ENCODE results near the gene SIRPG. TPM values are rescaled to one million over a fixed set of nuclear protein-coding genes. Genes with fewer than 3 reads are reported as not detected.

The SIRPG gene
- total RNA-seq, 1 experiment from 2014 or later: not detected

DNA sequence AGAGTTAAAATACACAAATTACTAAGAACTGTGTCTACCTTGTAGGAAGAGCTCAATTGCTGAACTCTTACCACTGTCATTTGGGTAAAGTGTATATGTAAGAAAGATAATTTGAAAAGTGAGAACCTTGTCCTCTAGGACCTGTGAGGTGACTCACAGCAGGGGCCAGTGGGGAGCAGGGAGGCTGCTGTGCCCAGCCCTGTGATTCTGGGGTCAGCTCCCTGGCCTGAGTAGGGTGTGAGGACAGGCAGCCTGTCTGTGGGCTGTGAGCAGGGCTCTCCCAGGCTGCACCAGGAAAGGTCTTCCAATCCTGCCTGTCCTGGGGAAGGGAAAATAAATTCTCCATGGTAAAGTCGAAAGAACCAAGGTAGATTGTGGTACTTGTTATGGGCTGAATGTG lies 27.3 kb upstream of the SIRPG start:
- H2BK12ac ChIP-seq (ENCODE audit: insufficient read length, low read depth, low read length): no peak overlapping the region
- H3K36me3 Mint-ChIP-seq (ENCODE audit: insufficient read depth in 1 of 3, low read depth in 3 of 3): no peaks in the 10 kb centered on the region; a peak in 2 of 7 replicates
- WGBS (ENCODE audit: extremely low coverage, insufficient read length, low lambda C conversion rate): no CpG with 5 or more reads among the region's 1 CpG

More for the DNA sequence above, 27.3 kb upstream of the SIRPG start:
- DNase-seq: no peak
- H3K4me1 Mint-ChIP-seq: peaks cover 6% of the 10 kb centered on the region in 2 experiments; a peak in 2 of 4 replicates
- Histone ChIP-seq H2BK5ac (ENCODE audit: insufficient read length, low read length) (no peak overlapping the region), H4K5ac (ENCODE audit: insufficient read length, low read depth, low read length) (no peak overlapping the region), H2AFZ (ENCODE audit: low read length) (no peak overlapping the region), H4K20me1 (ENCODE audit: control insufficient read depth, insufficient read depth, insufficient read length) (no peaks in the 10 kb centered on the region), H3T11ph (ENCODE audit: low read length) (no peak overlapping the region), H3K4ac (ENCODE audit: low read depth, low read length) (no peak overlapping the region), H3K27me3 (ENCODE audit: insufficient read depth, low read length) (no peaks in the 10 kb centered on the region), H2BK120ac (ENCODE audit: low read depth, low read length, poor library complexity, severe bottlenecking) (no peak overlapping the region), H2BK15ac (ENCODE audit: low read depth, low read length) (no peak overlapping the region), H3K14ac (ENCODE audit: insufficient read depth, low read length) (no peak overlapping the region), H3K4me2 (ENCODE audit: insufficient read depth, insufficient read length, low read length) (no peak overlapping the region), H3K23ac (ENCODE audit: insufficient read length, low read depth, low read length) (no peak overlapping the region), H2AK5ac (ENCODE audit: insufficient read length, low read length) (no peak overlapping the region), H3K56ac (ENCODE audit: insufficient read length, low read depth, low read length) (no peak overlapping the region), H3K79me1 (ENCODE audit: insufficient read depth, low read depth, low read length, poor library complexity, severe bottlenecking) (no peaks in the 10 kb centered on the region), H2BK20ac (ENCODE audit: low read depth, low read length, poor library complexity, severe bottlenecking) (no peak overlapping the region), H3K4me1 (ENCODE audit: insufficient read depth, low read length) (no peaks in the 10 kb centered on the region), H4K91ac (ENCODE audit: insufficient read length, low read depth, low read length) (no peak overlapping the region), H4K8ac (replicated peaks; ENCODE audit: insufficient read length, low read depth, low read length) (no peak overlapping the region), H3K27ac (ENCODE audit: insufficient read length, low read depth, low read length) (no peak overlapping the region), H3K79me2 (ENCODE audit: insufficient read depth, low read length) (no peaks in the 10 kb centered on the region), H3K23me2 (ENCODE audit: insufficient read length, low read depth, low read length, poor library complexity, severe bottlenecking) (no peaks in the 10 kb centered on the region), H3K9ac (ENCODE audit: extremely low read depth, insufficient read length, low read length) (no peak overlapping the region), H3K18ac (ENCODE audit: insufficient read length, low read depth, low read length) (no peak overlapping the region), H3K9me3 (ENCODE audit: control insufficient read depth, low read depth, low read length) (no peaks in the 10 kb centered on the region)
- TF ChIP-seq, protein P1, sequence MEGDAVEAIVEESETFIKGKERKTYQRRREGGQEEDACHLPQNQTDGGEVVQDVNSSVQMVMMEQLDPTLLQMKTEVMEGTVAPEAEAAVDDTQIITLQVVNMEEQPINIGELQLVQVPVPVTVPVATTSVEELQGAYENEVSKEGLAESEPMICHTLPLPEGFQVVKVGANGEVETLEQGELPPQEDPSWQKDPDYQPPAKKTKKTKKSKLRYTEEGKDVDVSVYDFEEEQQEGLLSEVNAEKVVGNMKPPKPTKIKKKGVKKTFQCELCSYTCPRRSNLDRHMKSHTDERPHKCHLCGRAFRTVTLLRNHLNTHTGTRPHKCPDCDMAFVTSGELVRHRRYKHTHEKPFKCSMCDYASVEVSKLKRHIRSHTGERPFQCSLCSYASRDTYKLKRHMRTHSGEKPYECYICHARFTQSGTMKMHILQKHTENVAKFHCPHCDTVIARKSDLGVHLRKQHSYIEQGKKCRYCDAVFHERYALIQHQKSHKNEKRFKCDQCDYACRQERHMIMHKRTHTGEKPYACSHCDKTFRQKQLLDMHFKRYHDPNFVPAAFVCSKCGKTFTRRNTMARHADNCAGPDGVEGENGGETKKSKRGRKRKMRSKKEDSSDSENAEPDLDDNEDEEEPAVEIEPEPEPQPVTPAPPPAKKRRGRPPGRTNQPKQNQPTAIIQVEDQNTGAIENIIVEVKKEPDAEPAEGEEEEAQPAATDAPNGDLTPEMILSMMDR (conservative IDR thresholded peaks at IDR 0.05): no peak
- H3K9me3 Mint-ChIP-seq: peaks cover 11 to 13% of the 10 kb centered on the region in 2 experiments; a peak in 4 of 5 replicates
- no peak overlapping the region for H3K27ac Mint-ChIP-seq
- H3K4me3 Mint-ChIP-seq: no peak overlapping the region
- H3K27me3 Mint-ChIP-seq (ENCODE audit: low read depth): peaks cover 19% of the 10 kb centered on the region

All from H9 (cell line).